Loucy (cell line): ENCODE data around the gene PPFIA3.

Experiments used
- CTCF ChIP-seq: fragments of 200-600 bp; sonication (generic); conservative IDR thresholded peaks from 2 replicates; pipeline ENCODE4 v1.5.1; 2014; ENCODE audit warnings: mild to moderate bottlenecking, antibody characterized with exemption, low read length
- EZH2phosphoT487 ChIP-seq: fragments of 200-600 bp; IDR thresholded peaks from 2 replicates; pipeline ENCODE4 v1.6.1; 2018; ENCODE audit warnings: antibody characterized with exemption, mild to moderate bottlenecking, moderate library complexity, borderline replicate concordance

DNA sequence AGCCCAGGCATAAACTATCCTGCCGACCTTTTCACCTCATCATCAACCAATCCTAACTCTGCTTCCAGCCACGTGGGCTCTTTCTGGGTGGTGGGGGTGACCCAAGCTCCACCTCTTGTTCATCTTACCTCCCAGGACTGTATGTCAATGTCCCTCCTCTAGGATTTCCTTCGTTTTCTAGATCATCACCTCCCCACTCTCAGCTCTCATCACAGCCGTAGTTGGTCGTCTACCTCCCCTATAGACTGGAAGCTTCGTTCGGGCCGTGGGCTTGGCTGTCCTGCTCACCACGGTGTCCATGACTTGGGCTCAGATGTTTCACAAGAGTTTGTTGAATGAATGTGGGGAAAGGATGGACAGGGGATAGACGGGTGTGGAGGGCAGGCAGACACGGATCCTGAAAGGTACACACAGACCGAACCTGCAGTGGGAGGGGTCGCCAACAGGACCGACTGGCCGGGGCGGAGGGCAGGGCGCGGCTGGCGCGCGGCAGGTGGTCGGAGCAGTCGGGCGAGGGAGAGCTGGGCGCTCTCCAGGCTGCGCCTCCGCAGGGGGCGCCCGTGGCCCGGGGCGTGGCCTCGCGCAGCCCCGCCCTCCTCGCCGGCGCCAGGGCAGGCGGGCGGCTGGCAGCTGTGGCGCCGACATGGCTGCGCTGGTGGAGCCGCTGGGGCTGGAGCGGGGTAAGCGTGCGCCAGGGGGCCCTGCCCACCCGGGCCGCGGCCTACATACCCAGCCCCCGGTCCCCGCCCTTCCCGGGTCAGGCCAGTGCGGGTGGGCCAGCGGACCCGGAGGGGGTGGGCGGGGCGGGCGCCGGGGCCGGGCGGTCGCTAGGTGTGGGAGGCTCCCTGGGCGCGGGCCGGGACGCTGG lies 5.3 kb upstream of the PPFIA3 start, which contains the start of gene LIN7B:
- TF ChIP-seq CTCF (peak; percentile 53), EZH2phosphoT487 (no peak)
